ENCODE data around the gene GBP3. TPM values are rescaled to one million over a fixed set of nuclear protein-coding genes. Genes with fewer than 3 reads are reported as not detected.

The GBP3 gene, protein sequence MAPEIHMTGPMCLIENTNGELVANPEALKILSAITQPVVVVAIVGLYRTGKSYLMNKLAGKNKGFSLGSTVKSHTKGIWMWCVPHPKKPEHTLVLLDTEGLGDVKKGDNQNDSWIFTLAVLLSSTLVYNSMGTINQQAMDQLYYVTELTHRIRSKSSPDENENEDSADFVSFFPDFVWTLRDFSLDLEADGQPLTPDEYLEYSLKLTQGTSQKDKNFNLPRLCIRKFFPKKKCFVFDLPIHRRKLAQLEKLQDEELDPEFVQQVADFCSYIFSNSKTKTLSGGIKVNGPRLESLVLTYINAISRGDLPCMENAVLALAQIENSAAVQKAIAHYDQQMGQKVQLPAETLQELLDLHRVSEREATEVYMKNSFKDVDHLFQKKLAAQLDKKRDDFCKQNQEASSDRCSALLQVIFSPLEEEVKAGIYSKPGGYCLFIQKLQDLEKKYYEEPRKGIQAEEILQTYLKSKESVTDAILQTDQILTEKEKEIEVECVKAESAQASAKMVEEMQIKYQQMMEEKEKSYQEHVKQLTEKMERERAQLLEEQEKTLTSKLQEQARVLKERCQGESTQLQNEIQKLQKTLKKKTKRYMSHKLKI
- 10 to 100 TPM; 16.7 to 18.9 TPM for total RNA-seq

DNA sequence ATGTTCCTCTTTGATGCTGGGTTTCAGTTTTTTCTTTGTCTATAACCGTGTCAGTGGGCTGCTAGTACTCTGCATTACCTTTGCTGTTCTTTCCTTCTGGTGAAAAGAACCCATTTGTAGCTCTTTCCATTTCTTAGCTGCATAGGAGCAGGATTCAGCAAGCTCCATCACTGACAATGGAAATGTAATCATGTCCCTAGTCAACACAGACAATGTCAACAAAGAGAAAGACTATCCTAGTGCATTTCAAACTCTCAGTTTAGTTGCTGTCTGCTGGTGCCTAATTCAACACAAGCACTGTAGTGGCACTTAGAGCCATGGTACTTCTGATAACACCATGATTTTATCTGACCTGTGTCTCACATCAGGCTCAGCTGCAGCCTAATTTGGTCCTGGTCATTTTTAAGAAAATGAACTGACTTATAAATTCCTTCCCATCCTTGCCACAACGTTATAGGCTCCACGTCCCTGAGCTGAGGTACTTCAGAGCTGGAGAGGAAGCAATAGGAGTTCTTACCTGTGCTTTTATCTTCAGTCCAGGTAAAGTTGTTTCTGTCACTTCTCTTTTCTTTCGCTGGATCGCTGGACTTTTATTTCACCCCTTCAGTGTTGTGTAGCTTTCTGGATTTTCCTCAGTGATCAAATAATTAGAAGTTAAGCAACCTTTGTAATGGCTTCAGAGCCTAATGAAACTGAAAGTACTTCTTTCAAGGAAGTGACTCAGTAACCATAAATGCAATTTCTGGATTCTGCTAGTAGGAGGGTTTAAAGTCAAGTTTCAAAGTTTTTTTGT is at the start of gene GBP3:
TSS of gene GBP3 (minus strand) at position 700 of the 793 bp plus-strand sequence. CDS start 2,145 bp downstream, outside the sequence.
- Mint-ChIP-seq H3K36me3 (ENCODE audit: low read depth) (peaks cover 53% of the 10 kb centered on the region), H3K27ac (peak within 1 kb of the TSS; percentile 82), H3K9me3 (ENCODE audit: insufficient read depth) (peaks cover 10% of the 10 kb centered on the region), H3K4me3 (peak within 1 kb of the TSS; percentile 79), H3K27me3 (ENCODE audit: low read depth) (no peaks in the 10 kb centered on the region), H3K4me1 (ENCODE audit: low read depth) (peaks cover 43% of the 10 kb centered on the region)
- ATAC-seq (peak; percentile 79), DNase-seq (peak; percentile 37)
- ChIA-PET CTCF (interaction anchor here (0.8 to 2.6 kb wide), 14 partner anchors 8 to 443 kb away, joined by 3 to 14 read pairs (median 4); partner anchors contain the start of gene GBP1), POLR2A (interaction anchor here (0.6 to 2.3 kb wide), 24 partner anchors 18 to 821 kb away, joined by 3 to 12 read pairs (median 4); partner anchors contain the start of genes GBP1, GBP2, GBP4 and GBP5)

DNA sequence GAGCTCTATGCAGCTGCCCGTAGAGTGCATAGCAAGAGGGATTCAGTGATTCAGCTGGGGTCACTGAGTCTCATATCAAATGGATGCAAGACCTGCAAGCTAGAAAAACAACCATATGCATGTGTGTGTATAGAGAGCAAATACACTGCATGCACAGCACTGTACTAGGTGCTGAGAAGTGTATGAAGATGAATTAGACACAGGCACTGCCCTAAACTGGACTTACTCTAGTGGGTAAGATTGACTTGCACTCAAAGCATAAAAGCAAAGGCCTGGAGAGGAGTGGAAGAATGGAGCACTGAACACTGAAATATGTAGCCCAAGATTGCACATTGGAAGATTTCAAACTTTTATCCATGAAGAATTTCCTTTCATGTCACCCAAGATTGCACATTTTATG is 47.8 kb upstream of the GBP3 start:
- Mint-ChIP-seq H3K4me3 (peak overlapping the region; percentile 76), H3K9me3 (ENCODE audit: insufficient read depth) (peaks cover 18% of the 10 kb centered on the region), H3K4me1 (ENCODE audit: low read depth) (peaks cover 28% of the 10 kb centered on the region), H3K27me3 (ENCODE audit: low read depth) (no peaks in the 10 kb centered on the region), H3K36me3 (ENCODE audit: low read depth) (peaks cover 18% of the 10 kb centered on the region), H3K27ac (peak overlapping the region; percentile 86)
- DNase-seq (no peak), ATAC-seq (peak; percentile 22)
- POLR2A ChIA-PET, result interaction anchor here (1.2 to 2.8 kb wide), 4 partner anchors 54 to 202 kb away, joined by 3 to 14 read pairs (median 9); partner anchors contain the start of genes GBP4 and GBP5
- CTCF ChIA-PET, result interaction anchor here (0.9 to 3.6 kb wide), 8 partner anchors 9 to 295 kb away, joined by 3 to 23 read pairs (median 4); partner anchors contain the start of gene GBP3

DNA sequence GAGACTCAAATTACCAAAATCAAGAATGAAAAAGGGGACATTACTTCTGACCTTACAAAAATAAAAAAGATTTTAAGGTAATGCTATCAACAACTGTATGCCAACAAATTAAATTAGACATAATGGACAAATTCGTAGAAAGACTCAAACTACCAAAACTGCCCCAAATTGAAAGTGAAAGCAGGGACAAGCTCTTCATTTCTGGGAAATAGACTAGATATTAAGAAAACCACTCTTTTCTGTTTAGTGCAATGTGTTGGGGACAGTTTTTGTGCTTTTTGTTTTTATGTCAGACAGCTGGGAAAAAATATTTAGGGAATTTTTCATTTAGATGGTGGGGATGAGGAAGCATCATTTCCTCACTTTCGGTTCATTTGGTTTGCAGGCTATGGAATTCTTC is 47.3 kb upstream of the GBP3 start:
- H3K27me3 Mint-ChIP-seq (ENCODE audit: low read depth), result no peaks in the 10 kb centered on the region
- H3K9me3 Mint-ChIP-seq (ENCODE audit: insufficient read depth), result peaks cover 18% of the 10 kb centered on the region
- H3K4me1 Mint-ChIP-seq (ENCODE audit: low read depth), result peaks cover 31% of the 10 kb centered on the region
- DNase-seq (no peak), ATAC-seq (no peak)
- H3K27ac Mint-ChIP-seq, result peak overlapping the region; percentile 86
- POLR2A ChIA-PET, result interaction anchor here (0.6 to 2.8 kb wide), 5 partner anchors 43 to 203 kb away, joined by 3 to 14 read pairs (median 8); partner anchors contain the start of genes GBP4 and GBP5
- H3K4me3 Mint-ChIP-seq, result peak overlapping the region; percentile 76
- CTCF ChIA-PET, result interaction anchor here (0.9 to 3.6 kb wide), 8 partner anchors 10 to 295 kb away, joined by 3 to 23 read pairs (median 4); partner anchors contain the start of gene GBP3
- peaks cover 16% of the 10 kb centered on the region for H3K36me3 Mint-ChIP-seq (ENCODE audit: low read depth)

DNA sequence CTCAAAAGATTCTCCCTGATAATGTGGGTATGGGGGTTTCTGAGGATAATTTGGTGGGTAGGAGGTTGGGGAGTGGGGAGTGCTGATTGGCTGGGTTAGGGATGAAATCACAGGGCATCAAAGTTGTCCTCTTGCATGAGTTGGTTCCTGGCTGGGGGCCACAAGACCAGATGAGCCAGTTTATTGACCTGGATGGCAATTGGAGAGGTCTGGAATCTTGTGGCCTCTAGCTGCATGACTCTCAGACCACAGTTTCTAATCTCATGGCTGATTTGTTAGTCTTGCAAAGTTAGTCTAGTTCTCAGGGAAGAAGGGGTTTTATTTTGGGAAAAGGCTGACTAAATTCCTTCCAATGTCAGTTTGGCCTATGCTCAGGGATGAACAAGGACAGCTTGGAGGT is 45.6 kb upstream of the GBP3 start:
- POLR2A ChIA-PET, result interaction anchor here (1.0 to 2.8 kb wide), 5 partner anchors 47 to 218 kb away, joined by 3 to 14 read pairs (median 8); partner anchors contain the start of genes GBP4 and GBP5
- CTCF ChIA-PET, result no interaction called here
- Mint-ChIP-seq H3K4me1 (ENCODE audit: low read depth) (peaks cover 36% of the 10 kb centered on the region), H3K27ac (peak overlapping the region; percentile 43), H3K9me3 (ENCODE audit: insufficient read depth) (peaks cover 4% of the 10 kb centered on the region), H3K36me3 (ENCODE audit: low read depth) (peaks cover 17% of the 10 kb centered on the region), H3K27me3 (ENCODE audit: low read depth) (no peaks in the 10 kb centered on the region), H3K4me3 (no peak overlapping the region)
- DNase-seq (no peak), ATAC-seq (no peak)

DNA sequence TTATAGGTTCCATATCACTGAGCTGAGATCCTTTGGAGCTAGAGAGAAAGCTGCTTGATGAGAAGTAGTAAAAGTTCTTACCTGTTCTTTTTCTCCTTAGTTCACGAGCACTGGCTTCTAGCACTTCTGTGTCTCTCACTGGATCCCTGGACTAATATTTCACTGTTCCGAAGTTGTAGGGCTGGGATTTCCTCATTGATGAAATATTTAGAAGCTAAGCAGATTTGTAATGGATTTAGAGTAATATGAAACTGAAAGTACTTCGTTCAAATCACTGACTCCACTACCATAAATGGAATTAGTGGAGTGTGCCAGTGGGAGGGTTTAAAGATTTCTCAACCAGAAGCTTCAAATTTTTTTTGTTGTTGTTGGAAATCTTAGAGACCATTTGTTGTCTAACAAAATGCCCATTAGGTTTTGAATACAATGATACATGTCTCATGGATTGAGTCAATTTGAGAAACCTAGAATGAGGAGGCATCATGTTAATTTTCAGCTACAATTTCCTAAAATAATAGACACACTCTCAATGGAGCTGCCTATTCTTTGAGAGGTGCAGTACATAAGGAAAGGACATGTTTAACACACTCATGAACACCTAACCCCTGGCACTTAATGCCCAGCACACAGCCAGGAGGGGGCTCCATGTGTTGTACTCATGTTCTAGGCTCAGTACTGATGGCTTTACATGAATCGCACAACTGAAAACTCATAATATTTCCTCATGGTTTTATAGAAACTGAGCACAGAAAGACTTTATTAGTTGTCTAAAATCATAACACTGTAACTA is 42.6 kb upstream of the GBP3 start, which contains the start of gene GBP1:
TSS of gene GBP1 (minus strand) at position 130 of the 790 bp plus-strand sequence. CDS start 1,974 bp downstream, outside the sequence.
- POLR2A ChIA-PET, result interaction anchor here (0.7 to 1.9 kb wide), 9 partner anchors 17 to 207 kb away, joined by 3 to 17 read pairs (median 4); partner anchors contain the start of genes GBP2, GBP3, GBP4 and GBP5
- Mint-ChIP-seq H3K9me3 (ENCODE audit: insufficient read depth) (no peaks in the 10 kb centered on the region), H3K27me3 (ENCODE audit: low read depth) (no peaks in the 10 kb centered on the region), H3K4me1 (ENCODE audit: low read depth) (peaks cover 55% of the 10 kb centered on the region), H3K27ac (peak within 1 kb of the TSS; percentile 90), H3K36me3 (ENCODE audit: low read depth) (peaks cover 43% of the 10 kb centered on the region), H3K4me3 (peak within 1 kb of the TSS; percentile 90)
- ATAC-seq (peak; percentile 82), DNase-seq (peak; percentile 43)
- CTCF ChIA-PET, result interaction anchor here (0.7 to 3.8 kb wide), 11 partner anchors 8 to 420 kb away, joined by 3 to 19 read pairs (median 5); partner anchors contain the start of genes GBP3 and GBP4

DNA sequence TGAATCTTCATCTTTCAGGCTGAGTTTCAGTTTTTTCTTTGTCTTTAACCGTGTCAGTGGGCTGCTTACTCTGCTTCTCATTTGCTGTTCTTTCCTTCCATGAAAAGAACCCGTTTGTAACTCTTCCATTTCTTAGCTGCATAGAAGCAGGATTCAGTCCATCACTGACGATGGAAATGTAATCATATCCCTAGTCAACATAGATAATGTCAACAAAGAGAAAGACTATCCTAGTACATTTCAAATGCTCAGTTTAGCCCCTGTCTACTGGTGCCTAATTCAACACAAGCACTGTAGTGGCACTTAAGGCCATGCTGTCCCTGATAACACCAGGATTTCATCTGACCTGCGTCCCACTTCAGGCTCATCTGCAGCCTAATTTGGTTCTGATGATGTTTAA is 42.0 kb upstream of the GBP3 start:
- POLR2A ChIA-PET, result interaction anchor here (1.0 to 1.9 kb wide), 8 partner anchors 23 to 208 kb away, joined by 3 to 17 read pairs (median 4); partner anchors contain the start of genes GBP2, GBP3, GBP4 and GBP5
- peak; percentile 52 for ATAC-seq
- CTCF ChIA-PET, result interaction anchor here (1.0 to 3.8 kb wide), 9 partner anchors 9 to 292 kb away, joined by 3 to 19 read pairs (median 5); partner anchors contain the start of genes GBP3 and GBP4
- H3K4me1 Mint-ChIP-seq (ENCODE audit: low read depth), result peaks cover 54% of the 10 kb centered on the region
- H3K27ac Mint-ChIP-seq, result peak overlapping the region; percentile 90
- H3K4me3 Mint-ChIP-seq, result peak overlapping the region; percentile 90
- no peaks in the 10 kb centered on the region for H3K27me3 Mint-ChIP-seq (ENCODE audit: low read depth)
- no peak for DNase-seq
- H3K36me3 Mint-ChIP-seq (ENCODE audit: low read depth), result peaks cover 48% of the 10 kb centered on the region
- H3K9me3 Mint-ChIP-seq (ENCODE audit: insufficient read depth), result no peaks in the 10 kb centered on the region

DNA sequence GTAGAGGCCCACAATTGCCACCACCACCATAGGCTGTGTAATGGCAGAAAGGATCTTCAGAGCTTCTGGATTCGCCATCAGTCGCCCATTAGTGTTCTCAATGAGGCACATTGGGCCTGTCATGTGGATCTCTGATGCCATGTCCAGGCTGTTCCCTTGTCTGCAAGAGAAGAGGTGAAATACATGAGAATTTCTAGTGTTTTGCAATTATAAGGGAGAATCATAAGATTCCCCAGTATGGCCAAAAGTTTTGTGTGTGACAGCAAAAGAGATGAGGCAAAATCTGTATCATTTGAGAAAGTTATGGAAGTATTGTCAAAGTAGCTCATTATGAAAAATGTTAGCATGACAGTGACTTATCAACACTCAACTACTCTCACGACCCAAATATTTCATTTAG is 40.4 kb upstream of the GBP3 start:
- Mint-ChIP-seq H3K36me3 (ENCODE audit: low read depth) (peaks cover 60% of the 10 kb centered on the region), H3K4me1 (ENCODE audit: low read depth) (peaks cover 46% of the 10 kb centered on the region), H3K4me3 (peak overlapping the region; percentile 90), H3K9me3 (ENCODE audit: insufficient read depth) (no peaks in the 10 kb centered on the region), H3K27me3 (ENCODE audit: low read depth) (no peaks in the 10 kb centered on the region), H3K27ac (peak overlapping the region; percentile 13)
- ChIA-PET POLR2A (interaction anchor here (1.0 to 2.3 kb wide), 3 partner anchors 41 to 136 kb away, joined by 3 to 11 read pairs (median 9); partner anchors contain the start of genes GBP3 and GBP4), CTCF (interaction anchor here (0.8 to 3.8 kb wide), 10 partner anchors 16 to 295 kb away, joined by 3 to 19 read pairs (median 4); partner anchors contain the start of gene GBP4)
- DNase-seq (no peak), ATAC-seq (no peak)

DNA sequence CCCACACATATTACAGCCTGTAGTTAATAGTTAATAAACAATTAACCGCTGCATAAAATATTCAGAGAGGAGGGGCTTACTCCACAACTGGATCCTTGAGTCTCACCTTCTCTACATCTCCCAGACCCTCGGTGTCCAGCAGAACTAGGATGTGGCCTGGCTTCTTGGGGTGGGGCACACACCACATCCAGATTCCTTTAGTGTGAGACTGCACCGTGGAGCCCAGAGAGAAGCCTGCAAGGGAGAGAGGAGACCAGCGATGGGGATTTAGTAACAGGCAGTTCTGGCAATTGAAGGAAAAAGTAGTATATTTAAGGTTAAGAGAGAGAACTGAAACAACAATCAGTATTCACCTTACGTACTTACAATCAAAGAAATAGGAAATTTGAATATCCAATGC is 37.4 kb upstream of the GBP3 start:
- ChIA-PET CTCF (interaction anchor here (1.0 kb wide), 1 partner anchor 299 kb away, joined by 3 read pairs; no protein-coding TSS in a partner anchor), POLR2A (interaction anchor here (0.6 kb wide), 1 partner anchor 52 kb away, joined by 3 read pairs; no protein-coding TSS in a partner anchor)
- peak overlapping the region; percentile 72 for H3K4me3 Mint-ChIP-seq
- H3K27ac Mint-ChIP-seq, result no peak overlapping the region
- H3K4me1 Mint-ChIP-seq (ENCODE audit: low read depth), result peaks cover 39% of the 10 kb centered on the region
- ATAC-seq, result no peak
- H3K27me3 Mint-ChIP-seq (ENCODE audit: low read depth), result no peaks in the 10 kb centered on the region
- H3K36me3 Mint-ChIP-seq (ENCODE audit: low read depth), result peaks cover 86% of the 10 kb centered on the region
- no peak for DNase-seq
- H3K9me3 Mint-ChIP-seq (ENCODE audit: insufficient read depth), result no peaks in the 10 kb centered on the region

DNA sequence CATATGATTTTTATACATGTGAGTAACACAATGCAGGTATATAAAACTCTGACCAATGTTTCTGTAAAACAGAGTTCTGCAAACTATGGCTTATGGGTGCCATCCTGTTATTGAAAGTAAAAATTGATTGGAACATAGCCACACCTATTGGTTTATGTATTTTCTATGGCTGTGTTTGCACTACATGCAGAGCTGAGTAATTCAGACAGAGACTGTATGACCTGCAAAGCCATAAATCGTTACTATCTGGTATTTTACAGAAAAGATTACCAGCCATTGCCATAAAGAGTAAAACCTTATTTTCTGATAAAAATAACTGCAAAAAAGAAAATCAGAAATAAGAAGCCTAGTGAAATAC is 29.3 kb upstream of the GBP3 start:
- H3K27me3 Mint-ChIP-seq (ENCODE audit: low read depth), result no peaks in the 10 kb centered on the region
- H3K36me3 Mint-ChIP-seq (ENCODE audit: low read depth), result peaks cover 82% of the 10 kb centered on the region
- no peak overlapping the region for H3K4me3 Mint-ChIP-seq
- no peak overlapping the region for H3K27ac Mint-ChIP-seq
- ATAC-seq (no peak), DNase-seq (no peak)
- peaks cover 8% of the 10 kb centered on the region for H3K4me1 Mint-ChIP-seq (ENCODE audit: low read depth)
- ChIA-PET POLR2A (no interaction called here), CTCF (no interaction called here)
- no peaks in the 10 kb centered on the region for H3K9me3 Mint-ChIP-seq (ENCODE audit: insufficient read depth)

DNA sequence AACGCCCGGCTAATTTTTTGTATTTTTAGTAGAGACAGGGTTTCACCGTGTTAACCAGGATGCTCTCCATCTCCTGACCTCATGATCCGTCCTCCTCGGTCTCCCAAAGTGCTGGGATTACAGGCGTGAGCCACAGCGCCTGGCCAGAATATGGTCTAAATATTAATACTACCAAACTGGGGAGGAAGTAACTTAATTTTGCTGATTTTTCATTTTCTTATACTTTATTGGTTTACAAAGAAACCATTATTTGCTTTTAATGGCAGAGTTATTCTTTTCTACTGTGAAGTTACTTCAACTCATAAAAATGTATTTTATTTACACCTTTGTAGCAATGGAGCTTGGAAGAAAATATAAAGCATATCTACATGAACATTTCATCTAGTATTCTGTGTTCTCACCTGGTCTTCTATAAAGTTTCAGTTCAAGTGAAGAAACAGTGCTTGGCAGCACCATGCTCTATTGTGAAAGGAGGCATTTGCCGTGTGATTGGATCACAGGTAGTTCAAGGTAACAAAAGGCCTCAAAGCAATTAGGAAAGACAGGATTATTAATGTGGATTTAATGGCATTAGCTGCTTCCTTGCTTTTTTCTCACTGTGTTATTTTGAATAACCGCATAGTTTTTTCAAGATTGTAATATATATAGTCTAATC is 28.8 kb upstream of the GBP3 start:
- CTCF ChIA-PET, result no interaction called here
- Mint-ChIP-seq H3K27ac (no peak overlapping the region), H3K27me3 (ENCODE audit: low read depth) (no peaks in the 10 kb centered on the region), H3K4me3 (no peak overlapping the region), H3K4me1 (ENCODE audit: low read depth) (peaks cover 8% of the 10 kb centered on the region), H3K36me3 (ENCODE audit: low read depth) (peaks cover 77% of the 10 kb centered on the region), H3K9me3 (ENCODE audit: insufficient read depth) (no peaks in the 10 kb centered on the region)
- POLR2A ChIA-PET, result no interaction called here
- ATAC-seq (no peak), DNase-seq (no peak)

Data from activated CD8-positive, alpha-beta T cell treated with anti-CD3 and anti-CD28 coated beads, Interleukin-2, amount 10 ng/mL, durations not matched to agents 7 days and 5 days (primary cell).